DND-41 (cell line): ENCODE measurements around the gene RIIAD1.

Source experiments
- EZH2 ChIP-seq: IDR thresholded peaks from 3 replicates; pipeline ENCODE4 v1.6.1; 2012; ENCODE audit warnings: borderline replicate concordance, low read depth, mild to moderate bottlenecking, moderate library complexity, low read length, inconsistent platforms; ENCODE audit not compliant: severe bottlenecking
- TF ChIP-seq, protein P1 (sequence below): IDR thresholded peaks from 2 replicates; pipeline ENCODE4 v1.5.1; 2012; ENCODE audit warnings: borderline replicate concordance, low read length, moderate library complexity, mild to moderate bottlenecking; ENCODE audit not compliant: poor library complexity, severe bottlenecking; ENCODE audit errors: extremely low read depth

- TF ChIP-seq, protein P1, sequence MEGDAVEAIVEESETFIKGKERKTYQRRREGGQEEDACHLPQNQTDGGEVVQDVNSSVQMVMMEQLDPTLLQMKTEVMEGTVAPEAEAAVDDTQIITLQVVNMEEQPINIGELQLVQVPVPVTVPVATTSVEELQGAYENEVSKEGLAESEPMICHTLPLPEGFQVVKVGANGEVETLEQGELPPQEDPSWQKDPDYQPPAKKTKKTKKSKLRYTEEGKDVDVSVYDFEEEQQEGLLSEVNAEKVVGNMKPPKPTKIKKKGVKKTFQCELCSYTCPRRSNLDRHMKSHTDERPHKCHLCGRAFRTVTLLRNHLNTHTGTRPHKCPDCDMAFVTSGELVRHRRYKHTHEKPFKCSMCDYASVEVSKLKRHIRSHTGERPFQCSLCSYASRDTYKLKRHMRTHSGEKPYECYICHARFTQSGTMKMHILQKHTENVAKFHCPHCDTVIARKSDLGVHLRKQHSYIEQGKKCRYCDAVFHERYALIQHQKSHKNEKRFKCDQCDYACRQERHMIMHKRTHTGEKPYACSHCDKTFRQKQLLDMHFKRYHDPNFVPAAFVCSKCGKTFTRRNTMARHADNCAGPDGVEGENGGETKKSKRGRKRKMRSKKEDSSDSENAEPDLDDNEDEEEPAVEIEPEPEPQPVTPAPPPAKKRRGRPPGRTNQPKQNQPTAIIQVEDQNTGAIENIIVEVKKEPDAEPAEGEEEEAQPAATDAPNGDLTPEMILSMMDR: no peak
- no peak for TF ChIP-seq EZH2
These were observed 13.7 kb upstream of the RIIAD1 start for GRCh38 chr1:151707541-151708065.
